ENCODE measurements around the gene LCN2. TPM values are rescaled to one million over a fixed set of nuclear protein-coding genes. Genes with fewer than 3 reads are reported as not detected.

The LCN2 gene
- total RNA-seq, 2 experiments from 2014 or later = not detected

GRCh38 chr9:128201441-128202369 lies 52.5 kb downstream of the LCN2 start:
- H3K9me3 Mint-ChIP-seq = no peaks in the 10 kb centered on the region
- no peak overlapping the region for H3K4me3 Mint-ChIP-seq
- peaks cover 16% of the 10 kb centered on the region for H3K4me1 Mint-ChIP-seq
- H3K27me3 Mint-ChIP-seq = peaks cover 21% of the 10 kb centered on the region
- no peak for DNase-seq
- no peaks in the 10 kb centered on the region for H3K36me3 Mint-ChIP-seq
- no peak overlapping the region for H3K27ac Mint-ChIP-seq

- Mint-ChIP-seq H3K4me1 (peaks cover 16% of the 10 kb centered on the region), H3K36me3 (no peaks in the 10 kb centered on the region)
Measured at GRCh38 chr9:128202648-128203023, 53.4 kb downstream of the LCN2 start.

More at GRCh38 chr9:128202648-128203023, 53.4 kb downstream of the LCN2 start:
- Mint-ChIP-seq H3K27ac (peak overlapping the region; percentile 70), H3K27me3 (peaks cover 21% of the 10 kb centered on the region), H3K4me3 (peak overlapping the region; percentile 57), H3K9me3 (no peaks in the 10 kb centered on the region)
- DNase-seq = no peak

Other genes starting within 250 kb of the LCN2 start
- 10 to 100 TPM; 44.5 to 45.1 TPM for gene ST6GALNAC6, start 249.8 kb upstream of the LCN2 start, total RNA-seq
- 10 to 100 TPM; 45.3 to 51.2 TPM for gene ST6GALNAC4, start 232.4 kb upstream of the LCN2 start, total RNA-seq
- gene PIP5KL1, start 218.7 kb upstream of the LCN2 start, total RNA-seq = 1 to 10 TPM; 2.3 to 3.2 TPM
- gene DPM2, start 211.6 kb upstream of the LCN2 start, total RNA-seq = 10 to 100 TPM; 55.4 to 57.6 TPM
- gene EEIG1, start 168.5 kb upstream of the LCN2 start, total RNA-seq = 10 to 100 TPM; 77.2 to 83.8 TPM
- 10 to 100 TPM; 11.2 to 12.0 TPM for gene NAIF1, start 82.1 kb upstream of the LCN2 start, total RNA-seq
- gene SLC25A25, start 81.2 kb upstream of the LCN2 start, total RNA-seq = 10 to 100 TPM; 13.0 to 14.5 TPM
- gene PTGES2, start 21.7 kb upstream of the LCN2 start, total RNA-seq = 10 to 100 TPM; 63.3 to 66.1 TPM
- gene BBLN, start 10.8 kb downstream of the LCN2 start, total RNA-seq = 10 to 100 TPM; 74.1 to 77.3 TPM
- gene CIZ1, start 42.1 kb downstream of the LCN2 start, total RNA-seq = 10 to 100 TPM; 86.8 to 91.3 TPM
- gene DNM1, start 53.9 kb downstream of the LCN2 start, total RNA-seq = under 1 TPM; 0.37 to 0.58 TPM
- 10 to 100 TPM; 23.4 to 24.3 TPM for gene GOLGA2, start 126.6 kb downstream of the LCN2 start, total RNA-seq
- gene SWI5, start 126.8 kb downstream of the LCN2 start, total RNA-seq = 10 to 100 TPM; 16.9 to 19.4 TPM
- 10 to 100 TPM; 43.5 to 45.4 TPM for gene TRUB2, start 173.0 kb downstream of the LCN2 start, total RNA-seq
- 10 to 100 TPM; 41.4 to 45.6 TPM for gene COQ4, start 173.4 kb downstream of the LCN2 start, total RNA-seq
- 10 to 100 TPM; 21.0 to 22.8 TPM for gene SLC27A4, start 191.1 kb downstream of the LCN2 start, total RNA-seq
- 10 to 100 TPM; 81.7 to 85.6 TPM for gene URM1, start 221.9 kb downstream of the LCN2 start, total RNA-seq

Measured in activated naive CD8-positive, alpha-beta T cell treated with anti-CD3 and anti-CD28 coated beads for 36 hours (primary cell).